H9 (cell line): ENCODE results near the gene GALNT17. TPM values are rescaled to one million over a fixed set of nuclear protein-coding genes. Genes with fewer than 3 reads are reported as not detected.

Experiments
- DNase-seq: peaks from one replicate; pipeline ENCODE4 v3.0.0-alpha.2; 2017
- H2AFZ ChIP-seq: one replicate; pipeline ENCODE4 v1.6.1; 2013; ENCODE audit warnings: mild to moderate bottlenecking, low read length, control low read depth, moderate library complexity
- H2AK5ac ChIP-seq: 2 replicates; pipeline ENCODE4 v1.6.1; 2013; ENCODE audit warnings: low read length, control low read depth, mixed read lengths; ENCODE audit not compliant: insufficient read length
- H2BK120ac ChIP-seq: one replicate; pipeline ENCODE4 v1.6.1; 2013; ENCODE audit warnings: low read depth, mild to moderate bottlenecking, low read length, control low read depth, inconsistent platforms; ENCODE audit not compliant: poor library complexity, severe bottlenecking
- H2BK12ac ChIP-seq: 2 replicates; pipeline ENCODE4 v1.6.1; 2013; ENCODE audit warnings: low read length, control low read depth, mixed read lengths, low read depth; ENCODE audit not compliant: insufficient read length
- H2BK15ac ChIP-seq: 2 replicates; pipeline ENCODE4 v1.6.1; 2013; ENCODE audit warnings: low read depth, low read length, control low read depth
- H2BK20ac ChIP-seq: one replicate; pipeline ENCODE4 v1.6.1; 2013; ENCODE audit warnings: low read depth, mild to moderate bottlenecking, low read length, control low read depth, inconsistent platforms; ENCODE audit not compliant: poor library complexity, severe bottlenecking
- H2BK5ac ChIP-seq: 2 replicates; pipeline ENCODE4 v1.6.1; 2013; ENCODE audit warnings: low read length, control low read depth, mixed read lengths; ENCODE audit not compliant: insufficient read length
- H3K14ac ChIP-seq: 2 replicates; pipeline ENCODE4 v1.6.1; 2013; ENCODE audit warnings: low read length, control low read depth; ENCODE audit not compliant: insufficient read depth
- H3K18ac ChIP-seq: 2 replicates; pipeline ENCODE4 v1.6.1; 2013; ENCODE audit warnings: low read depth, mild to moderate bottlenecking, mixed read lengths, low read length, control low read depth; ENCODE audit not compliant: insufficient read length
- H3K23ac ChIP-seq: 2 replicates; pipeline ENCODE4 v1.6.1; 2013; ENCODE audit warnings: low read length, control low read depth, mixed read lengths, low read depth; ENCODE audit not compliant: insufficient read length
- H3K23me2 ChIP-seq: 2 replicates; pipeline ENCODE4 v1.6.1; 2013; ENCODE audit warnings: low read depth, mild to moderate bottlenecking, mixed read lengths, low read length, control low read depth; ENCODE audit not compliant: insufficient read length, poor library complexity, severe bottlenecking
- H3K27ac ChIP-seq: 2 replicates; pipeline ENCODE4 v1.5.1; 2013; ENCODE audit warnings: low read length, control low read depth, mixed read lengths, low read depth; ENCODE audit not compliant: insufficient read length
- H3K27me3 ChIP-seq: 2 replicates; pipeline ENCODE4 v1.6.1; 2013; ENCODE audit warnings: low read length, control low read depth, inconsistent platforms; ENCODE audit not compliant: insufficient read depth
- H3K4ac ChIP-seq: 2 replicates; pipeline ENCODE4 v1.6.1; 2013; ENCODE audit warnings: low read depth, mild to moderate bottlenecking, control low read depth, inconsistent platforms, low read length, moderate library complexity
- H3K4me1 ChIP-seq: 2 replicates; pipeline ENCODE4 v1.6.1; 2013; ENCODE audit warnings: low read length, control low read depth, inconsistent platforms; ENCODE audit not compliant: insufficient read depth
- H3K4me2 ChIP-seq: 2 replicates; pipeline ENCODE4 v1.6.1; 2013; ENCODE audit warnings: low read length, control low read depth, mixed read lengths; ENCODE audit not compliant: insufficient read length, insufficient read depth
- H3K56ac ChIP-seq: 2 replicates; pipeline ENCODE4 v1.6.1; 2013; ENCODE audit warnings: low read depth, mild to moderate bottlenecking, mixed read lengths, low read length, control low read depth; ENCODE audit not compliant: insufficient read length
- H3K79me1 ChIP-seq: 2 replicates; pipeline ENCODE4 v1.6.1; 2013; ENCODE audit warnings: low read depth, mild to moderate bottlenecking, moderate library complexity, low read length, control low read depth, inconsistent platforms; ENCODE audit not compliant: insufficient read depth, poor library complexity, severe bottlenecking
- H3K79me2 ChIP-seq: 2 replicates; pipeline ENCODE4 v1.6.1; 2013; ENCODE audit warnings: low read length, control low read depth, inconsistent platforms; ENCODE audit not compliant: insufficient read depth
- H3K9ac ChIP-seq: 2 replicates; pipeline ENCODE4 v1.6.1; 2013; ENCODE audit warnings: low read length, control low read depth, mixed read lengths; ENCODE audit not compliant: insufficient read length; ENCODE audit errors: extremely low read depth
- H3K9me3 ChIP-seq: one replicate; pipeline ENCODE4 v1.6.1; 2013; ENCODE audit warnings: low read depth, low read length, inconsistent platforms; ENCODE audit not compliant: control insufficient read depth
- H3T11ph ChIP-seq: one replicate; pipeline ENCODE4 v1.6.1; 2013; ENCODE audit warnings: mild to moderate bottlenecking, low read length, control low read depth, inconsistent platforms
- H4K20me1 ChIP-seq: one replicate; pipeline ENCODE4 v1.6.1; 2013; ENCODE audit not compliant: control insufficient read depth, insufficient read length, insufficient read depth
- H4K5ac ChIP-seq: 2 replicates; pipeline ENCODE4 v1.6.1; 2013; ENCODE audit warnings: low read depth, mild to moderate bottlenecking, mixed read lengths, low read length, control low read depth; ENCODE audit not compliant: insufficient read length
- H4K8ac ChIP-seq: replicated peaks from 2 replicates; pipeline ENCODE4 v1.6.1; 2013; ENCODE audit warnings: low read length, control low read depth, mixed read lengths, low read depth; ENCODE audit not compliant: insufficient read length
- H4K91ac ChIP-seq: 2 replicates; pipeline ENCODE4 v1.6.1; 2013; ENCODE audit warnings: low read depth, mild to moderate bottlenecking, moderate library complexity, mixed read lengths, low read length, control low read depth; ENCODE audit not compliant: insufficient read length
- H3K27ac Mint-ChIP-seq, 3 experiments: 2 replicates in 2 of 3; 3 replicates in 1 of 3; pipeline ENCODE4 v1.8.0; 2020 to 2021; ENCODE audit warnings: mixed read lengths in 3 of 3, mild to moderate bottlenecking in 1 of 3, moderate library complexity in 1 of 3
- H3K27me3 Mint-ChIP-seq: 2 replicates; pipeline ENCODE4 v1.8.0; 2021; ENCODE audit warnings: low read depth, mild to moderate bottlenecking, moderate library complexity, mixed read lengths
- H3K36me3 Mint-ChIP-seq, 3 experiments: 2 replicates in 2 of 3; 3 replicates in 1 of 3; pipeline ENCODE4 v1.8.0; 2020 to 2021; ENCODE audit warnings: low read depth in 3 of 3, mixed read lengths in 3 of 3; ENCODE audit not compliant: insufficient read depth in 1 of 3
- H3K4me1 Mint-ChIP-seq, 2 experiments: 2 replicates each; pipeline ENCODE4 v1.8.0; 2020; ENCODE audit warnings: mixed read lengths in 2 of 2
- H3K4me3 Mint-ChIP-seq, 2 experiments: 2 replicates in 1 of 2; 3 replicates in 1 of 2; pipeline ENCODE4 v1.8.0; 2020 to 2021; ENCODE audit warnings: mild to moderate bottlenecking in 2 of 2, mixed read lengths in 2 of 2, moderate library complexity in 1 of 2
- H3K9me3 Mint-ChIP-seq, 2 experiments: 2 replicates in 1 of 2; 3 replicates in 1 of 2; pipeline ENCODE4 v1.8.0; 2020; ENCODE audit warnings: mild to moderate bottlenecking in 2 of 2, mixed read lengths in 2 of 2, moderate library complexity in 1 of 2
- CTCF ChIP-seq: fragments of 200-600 bp; sonication (generic); conservative IDR thresholded peaks from 3 replicates; pipeline ENCODE4 v1.8.0; 2021; ENCODE audit warnings: antibody characterized with exemption, mild to moderate bottlenecking
- WGBS: extraction: QIAGEN DNeasy Blood & Tissue Kit; methylation state at CpG from one replicate; pipeline ENCODE4 v1.1.7; 2013; ENCODE audit warnings: missing lambda C conversion rate, low lambda C conversion rate, mixed read lengths; ENCODE audit not compliant: insufficient read length; ENCODE audit errors: extremely low coverage; 5-methylcytosine and 5-hydroxymethylcytosine counted together
- total RNA-seq: library from RNA; stranded (reverse); gene quantifications from 2 replicates; pipeline ENCODE4 v1.2.1, GENCODE V29; 2021

Gene GALNT17
- total RNA-seq, 1 experiment from 2014 or later: 43.2 TPM

DNA sequence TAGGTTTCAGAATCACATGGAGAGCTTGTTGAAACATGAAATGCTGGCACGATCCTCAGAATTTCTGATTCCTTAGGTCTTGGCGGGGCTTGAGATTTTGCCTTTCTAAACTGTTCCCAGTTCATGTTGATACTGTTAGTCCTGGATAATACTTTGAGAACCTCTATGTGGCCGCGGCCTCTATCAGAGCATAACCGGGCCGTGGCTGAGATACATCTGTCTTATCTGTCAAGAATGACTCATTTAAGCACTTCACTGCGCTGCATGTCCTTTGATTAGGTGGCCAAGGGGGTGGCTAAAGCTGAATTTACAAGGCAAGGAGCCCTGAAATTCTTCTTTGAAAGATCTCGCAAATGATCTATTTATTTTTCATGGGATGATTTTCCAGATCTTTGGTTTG is 66.9 kb downstream of the GALNT17 start:
- Histone ChIP-seq H3K9ac (no peak overlapping the region), H4K8ac (no peak overlapping the region), H2BK15ac (no peak overlapping the region), H3K4ac (no peak overlapping the region), H3K4me1 (peaks cover 4% of the 10 kb centered on the region; the same call in 1 of the 2 replicates), H3K18ac (no peak overlapping the region), H3K27ac (no peak overlapping the region), H4K91ac (no peak overlapping the region), H3K23me2 (no peaks in the 10 kb centered on the region), H3T11ph (no peak overlapping the region), H3K79me1 (peaks cover 3% of the 10 kb centered on the region), H3K14ac (no peak overlapping the region), H3K4me2 (no peak overlapping the region), H2BK120ac (no peak overlapping the region), H4K20me1 (no peaks in the 10 kb centered on the region), H2BK12ac (no peak overlapping the region), H3K27me3 (no peaks in the 10 kb centered on the region), H3K23ac (no peak overlapping the region), H2BK5ac (no peak overlapping the region), H2AK5ac (no peak overlapping the region), H3K79me2 (peaks cover 40% of the 10 kb centered on the region; the same call in 1 of the 2 replicates), H2AFZ (no peak overlapping the region), H2BK20ac (no peak overlapping the region), H3K9me3 (no peaks in the 10 kb centered on the region), H3K56ac (no peak overlapping the region), H4K5ac (no peak overlapping the region)
- no peaks in the 10 kb centered on the region for H3K27me3 Mint-ChIP-seq
- no peak overlapping the region for H3K4me3 Mint-ChIP-seq
- DNase-seq: no peak
- H3K4me1 Mint-ChIP-seq: peaks cover 22 to 23% of the 10 kb centered on the region in 2 experiments
- peaks cover 8 to 9% of the 10 kb centered on the region in 2 experiments for H3K9me3 Mint-ChIP-seq
- TF ChIP-seq CTCF: no peak
- WGBS: no CpG with 5 or more reads among the region's 8 CpGs
- H3K36me3 Mint-ChIP-seq: peaks cover 14 to 40% (median 26%) of the 10 kb centered on the region in 3 experiments; a peak in 6 of 7 replicates
- no peak overlapping the region for H3K27ac Mint-ChIP-seq
